ENCODE results near the gene SMYD3.

The SMYD3 gene

DNA sequence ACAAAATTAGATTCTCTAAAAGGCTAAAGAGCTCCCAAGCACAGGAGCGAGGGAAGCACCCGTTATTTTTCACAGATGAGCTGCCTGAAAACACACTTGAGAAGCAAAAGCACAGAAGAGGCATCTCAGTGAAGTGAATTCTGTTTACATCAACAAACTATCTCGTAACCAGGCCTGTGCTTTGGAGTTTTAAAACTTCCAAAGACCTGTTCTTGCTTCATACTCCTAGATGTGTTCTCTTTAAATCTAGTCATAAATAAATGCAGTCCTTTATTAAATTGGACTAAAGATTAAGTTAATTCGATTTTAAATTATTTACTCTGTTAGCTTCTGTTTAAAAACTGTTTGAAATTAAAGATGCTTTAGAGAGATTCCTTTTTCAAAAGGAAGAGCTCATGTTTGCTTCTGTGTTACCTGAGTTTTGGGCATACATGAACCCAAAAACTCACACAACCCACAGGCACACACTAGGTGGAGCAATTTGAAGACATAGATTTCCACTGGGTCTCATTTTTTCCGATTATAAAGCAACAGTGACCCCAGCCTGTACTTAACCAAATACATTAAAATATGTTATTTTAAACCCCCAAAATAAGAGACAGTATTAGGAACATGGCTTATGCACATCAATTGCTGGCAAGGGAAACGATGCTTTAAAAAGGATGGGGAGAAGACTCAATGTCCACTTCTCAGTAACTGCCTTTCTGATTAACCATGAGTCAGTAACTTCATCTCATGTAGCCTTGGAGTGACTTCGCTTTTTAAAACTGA, 648.2 kb downstream of the SMYD3 start:
- Histone ChIP-seq H4K20me1 (ENCODE audit: insufficient read depth, low read length) (no peaks in the 10 kb centered on the region), H2AFZ (ENCODE audit: low read depth, low read length) (no peak overlapping the region), H3K9me3 (ENCODE audit: insufficient read depth, low read length, severe bottlenecking) (no peaks in the 10 kb centered on the region), H3K9ac (ENCODE audit: low read depth, low read length) (no peak overlapping the region), H3K4me2 (ENCODE audit: insufficient read depth, low read length) (no peak overlapping the region), H3K27ac (ENCODE audit: low read length) (no peak overlapping the region), H3K36me3 (ENCODE audit: insufficient read depth, low read length) (peaks cover 19% of the 10 kb centered on the region; the same call in 1 of the 2 replicates), H3K27me3 (ENCODE audit: insufficient read depth, low read length, poor library complexity) (no peaks in the 10 kb centered on the region), H3K79me2 (ENCODE audit: insufficient read depth, low read length) (no peaks in the 10 kb centered on the region), H3K4me3 (ENCODE audit: low read depth in 1 of 2, low read length in 2 of 2) (no peak overlapping the region), H3K4me1 (ENCODE audit: insufficient read depth, low read length) (no peaks in the 10 kb centered on the region)
- no peak for DNase-seq
- TF ChIP-seq EZH2 (IDR thresholded peaks at IDR 0.05; ENCODE audit: borderline replicate concordance, low read depth, low read length, severe bottlenecking) = no peak
- TF ChIP-seq, protein P1, sequence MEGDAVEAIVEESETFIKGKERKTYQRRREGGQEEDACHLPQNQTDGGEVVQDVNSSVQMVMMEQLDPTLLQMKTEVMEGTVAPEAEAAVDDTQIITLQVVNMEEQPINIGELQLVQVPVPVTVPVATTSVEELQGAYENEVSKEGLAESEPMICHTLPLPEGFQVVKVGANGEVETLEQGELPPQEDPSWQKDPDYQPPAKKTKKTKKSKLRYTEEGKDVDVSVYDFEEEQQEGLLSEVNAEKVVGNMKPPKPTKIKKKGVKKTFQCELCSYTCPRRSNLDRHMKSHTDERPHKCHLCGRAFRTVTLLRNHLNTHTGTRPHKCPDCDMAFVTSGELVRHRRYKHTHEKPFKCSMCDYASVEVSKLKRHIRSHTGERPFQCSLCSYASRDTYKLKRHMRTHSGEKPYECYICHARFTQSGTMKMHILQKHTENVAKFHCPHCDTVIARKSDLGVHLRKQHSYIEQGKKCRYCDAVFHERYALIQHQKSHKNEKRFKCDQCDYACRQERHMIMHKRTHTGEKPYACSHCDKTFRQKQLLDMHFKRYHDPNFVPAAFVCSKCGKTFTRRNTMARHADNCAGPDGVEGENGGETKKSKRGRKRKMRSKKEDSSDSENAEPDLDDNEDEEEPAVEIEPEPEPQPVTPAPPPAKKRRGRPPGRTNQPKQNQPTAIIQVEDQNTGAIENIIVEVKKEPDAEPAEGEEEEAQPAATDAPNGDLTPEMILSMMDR (IDR thresholded peaks at IDR 0.05; ENCODE audit: borderline replicate concordance, extremely low read depth, low read length, poor library complexity, severe bottlenecking) = peak; percentile 23
- no peak for ATAC-seq (ENCODE audit: insufficient read depth, low read depth)

DNA sequence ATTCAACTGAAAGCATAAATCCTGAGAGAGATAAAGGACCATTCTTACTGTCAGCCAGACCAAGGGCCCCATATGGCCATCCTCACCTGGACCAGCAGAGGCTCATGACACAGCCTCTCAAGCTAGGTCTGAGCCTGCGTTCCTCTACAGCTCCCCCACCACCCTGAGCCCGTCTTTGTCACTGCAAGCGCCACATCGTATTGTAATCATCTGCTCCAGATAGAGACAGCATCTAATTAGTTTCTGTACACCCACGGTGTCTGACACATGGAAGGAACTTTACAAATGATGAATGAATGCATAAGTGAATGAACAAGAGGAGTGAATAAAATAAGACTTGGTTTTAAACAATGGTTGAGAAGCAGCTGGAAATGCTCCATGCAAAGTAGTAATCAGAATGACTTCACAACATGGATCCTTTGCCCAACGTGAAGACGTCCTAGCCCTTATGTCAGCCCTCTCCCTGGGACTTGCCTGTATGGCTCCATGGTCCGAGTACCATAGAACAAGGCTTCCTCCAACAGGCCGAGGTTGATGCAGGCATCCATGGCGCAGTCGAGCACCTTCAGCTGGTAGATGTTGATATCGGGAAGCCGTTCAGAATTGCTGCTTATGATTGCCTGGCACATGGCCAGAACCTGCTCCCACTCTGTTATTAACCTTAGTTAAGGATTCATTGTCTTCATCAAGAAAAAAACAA, 648.9 kb downstream of the SMYD3 start:
- ATAC-seq (ENCODE audit: insufficient read depth, low read depth) (no peak), DNase-seq (no peak)
- no peaks in the 10 kb centered on the region for H4K20me1 ChIP-seq (ENCODE audit: insufficient read depth, low read length)
- H3K9me3 ChIP-seq (ENCODE audit: insufficient read depth, low read length, severe bottlenecking) = no peaks in the 10 kb centered on the region
- H3K9ac ChIP-seq (ENCODE audit: low read depth, low read length) = no peak overlapping the region
- no peak overlapping the region for H3K4me2 ChIP-seq (ENCODE audit: insufficient read depth, low read length)
- peaks cover 13% of the 10 kb centered on the region; the same call in 1 of the 2 replicates for H3K36me3 ChIP-seq (ENCODE audit: insufficient read depth, low read length)
- no peak overlapping the region for H3K4me3 ChIP-seq (ENCODE audit: low read depth in 1 of 2, low read length in 2 of 2)
- H3K4me1 ChIP-seq (ENCODE audit: insufficient read depth, low read length) = no peaks in the 10 kb centered on the region
- H2AFZ ChIP-seq (ENCODE audit: low read depth, low read length) = no peak overlapping the region
- H3K27me3 ChIP-seq (ENCODE audit: insufficient read depth, low read length, poor library complexity) = no peaks in the 10 kb centered on the region
- H3K27ac ChIP-seq (ENCODE audit: low read length) = no peak overlapping the region
- TF ChIP-seq, protein P1 (IDR thresholded peaks at IDR 0.05; ENCODE audit: borderline replicate concordance, extremely low read depth, low read length, poor library complexity, severe bottlenecking) = no peak
- no peak for TF ChIP-seq EZH2 (IDR thresholded peaks at IDR 0.05; ENCODE audit: borderline replicate concordance, low read depth, low read length, severe bottlenecking)
- H3K79me2 ChIP-seq (ENCODE audit: insufficient read depth, low read length) = no peaks in the 10 kb centered on the region

DNA sequence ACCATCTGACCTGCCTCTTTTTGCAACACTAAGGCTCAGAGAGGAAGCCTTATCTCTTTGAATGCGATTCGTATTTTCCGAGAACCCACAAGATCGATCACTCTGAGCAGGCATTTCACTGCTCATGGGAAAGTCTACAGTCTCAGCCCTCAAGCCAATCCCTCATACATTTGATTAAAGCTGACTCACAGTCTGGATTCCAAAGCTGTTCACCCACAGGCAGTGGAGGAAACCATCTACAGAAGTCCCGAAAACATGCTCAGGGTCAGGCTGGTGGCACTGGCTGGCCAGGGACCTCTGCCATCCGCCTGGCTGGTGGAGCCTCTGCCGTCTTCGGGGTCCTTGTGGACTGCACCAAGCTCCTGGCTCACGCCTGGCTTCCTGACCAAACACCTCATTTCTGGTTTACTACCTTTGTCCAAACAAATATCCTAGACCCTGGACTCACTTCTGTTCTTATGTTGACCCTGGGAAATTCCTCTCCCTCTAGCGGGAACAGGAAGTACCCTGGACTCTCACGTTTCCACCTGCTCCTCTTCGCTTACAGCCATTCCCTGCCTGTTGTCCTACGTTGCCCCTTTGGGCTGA, 650.0 kb downstream of the SMYD3 start:
- ATAC-seq (ENCODE audit: insufficient read depth, low read depth) = no peak
- no peak overlapping the region for H2AFZ ChIP-seq (ENCODE audit: low read depth, low read length)
- H3K9ac ChIP-seq (ENCODE audit: low read depth, low read length) = no peak overlapping the region
- peaks cover 11% of the 10 kb centered on the region; the same call in 1 of the 2 replicates for H3K36me3 ChIP-seq (ENCODE audit: insufficient read depth, low read length)
- H3K27me3 ChIP-seq (ENCODE audit: insufficient read depth, low read length, poor library complexity) = no peaks in the 10 kb centered on the region
- H4K20me1 ChIP-seq (ENCODE audit: insufficient read depth, low read length) = no peaks in the 10 kb centered on the region
- H3K79me2 ChIP-seq (ENCODE audit: insufficient read depth, low read length) = no peaks in the 10 kb centered on the region
- H3K4me3 ChIP-seq (ENCODE audit: low read depth in 1 of 2, low read length in 2 of 2) = no peak overlapping the region
- H3K27ac ChIP-seq (ENCODE audit: low read length) = no peak overlapping the region
- TF ChIP-seq, protein P1 (IDR thresholded peaks at IDR 0.05; ENCODE audit: borderline replicate concordance, extremely low read depth, low read length, poor library complexity, severe bottlenecking) = no peak
- no peak for TF ChIP-seq EZH2 (IDR thresholded peaks at IDR 0.05; ENCODE audit: borderline replicate concordance, low read depth, low read length, severe bottlenecking)
- no peak overlapping the region for H3K4me2 ChIP-seq (ENCODE audit: insufficient read depth, low read length)
- no peaks in the 10 kb centered on the region for H3K9me3 ChIP-seq (ENCODE audit: insufficient read depth, low read length, severe bottlenecking)
- H3K4me1 ChIP-seq (ENCODE audit: insufficient read depth, low read length) = no peaks in the 10 kb centered on the region
- DNase-seq = no peak

All from DND-41 (cell line).